ENCODE data around the gene MAFB. TPM values are rescaled to one million over a fixed set of nuclear protein-coding genes. Genes with fewer than 3 reads are reported as not detected.

The MAFB gene
- total and polyA plus RNA-seq, 4 donors: 9.7 to 12.9 (median 11.4) TPM

- no peaks in the 10 kb centered on the region for H3K36me3 ChIP-seq (ENCODE audit: control insufficient read depth in 4 of 4, insufficient read depth in 3 of 4, low read depth in 1 of 4, low read length in 3 of 4)
- peak overlapping the region; percentile 37 to 91 (median 77) for H3K4me3 ChIP-seq (ENCODE audit: low read depth in 1 of 3, low read length in 3 of 3)
- peak overlapping the region; percentile 65 to 73 for H3K27ac ChIP-seq (ENCODE audit: low read depth in 1 of 2, low read length in 2 of 2)
- WGBS: 16% methylated on average over 7 of the region's 7 CpGs
- H3K4me1 ChIP-seq (ENCODE audit: control insufficient read depth in 4 of 4, insufficient read depth in 4 of 4, low read length in 3 of 4): peaks cover 12 to 63% (median 41%) of the 10 kb centered on the region in 4 donors
- TF ChIP-seq HNF4A (conservative IDR thresholded peaks at IDR 0.05) (peak in 1 of 2 donors; percentile 46), TAF1 (conservative IDR thresholded peaks at IDR 0.05) (peak; percentile 83), CTCF (IDR thresholded peaks at IDR 0.05; ENCODE audit: low read depth, low read length, missing input control) (no peak), RXRA (IDR thresholded peaks at IDR 0.05) (peak; percentile 5 to 49), REST (IDR thresholded peaks at IDR 0.05) (peak; percentile 77), HNF4G (IDR thresholded peaks at IDR 0.05) (no peak), JUND (IDR thresholded peaks at IDR 0.05) (no peak), GABPA (IDR thresholded peaks at IDR 0.05 in 1 of 2, conservative IDR thresholded peaks at IDR 0.05 in 1 of 2) (no peak), ZBTB33 (IDR thresholded peaks at IDR 0.05) (no peak), YY1 (IDR thresholded peaks at IDR 0.05) (peak; percentile 24), RAD21 (IDR thresholded peaks at IDR 0.05) (peak; percentile 30 to 45)
- no peaks in the 10 kb centered on the region for H3K9me3 ChIP-seq (ENCODE audit: control insufficient read depth in 4 of 4, low read length in 3 of 4)
- DNase-seq (ENCODE audit: low spot score): no peak
- peak overlapping the region; percentile 79 to 96 for H3K9ac ChIP-seq (ENCODE audit: low read depth in 1 of 2, low read length in 2 of 2)
- H3K27me3 ChIP-seq (ENCODE audit: control insufficient read depth in 4 of 4, insufficient read depth in 4 of 4, low read length in 3 of 4): no peaks in the 10 kb centered on the region
Observed at GRCh38 chr20:40686434-40686882, 2.6 kb downstream of the MAFB start.

GRCh38 chr20:40685349-40685748, 3.7 kb downstream of the MAFB start:
- WGBS: 55% methylated on average over 4 of the region's 4 CpGs
- Histone ChIP-seq H3K9ac (ENCODE audit: low read depth in 1 of 2, low read length in 2 of 2) (peak overlapping the region in 1 of 2 donors; percentile 82), H3K4me1 (ENCODE audit: control insufficient read depth in 4 of 4, insufficient read depth in 4 of 4, low read length in 3 of 4) (peaks cover 12 to 60% (median 37%) of the 10 kb centered on the region in 4 donors), H3K36me3 (ENCODE audit: control insufficient read depth in 4 of 4, insufficient read depth in 3 of 4, low read depth in 1 of 4, low read length in 3 of 4) (no peaks in the 10 kb centered on the region), H3K4me3 (ENCODE audit: low read depth in 1 of 3, low read length in 3 of 3) (peak overlapping the region in 2 of 3 donors; percentile 12 to 91), H3K27me3 (ENCODE audit: control insufficient read depth in 4 of 4, insufficient read depth in 4 of 4, low read length in 3 of 4) (no peaks in the 10 kb centered on the region), H3K9me3 (ENCODE audit: control insufficient read depth in 4 of 4, low read length in 3 of 4) (no peaks in the 10 kb centered on the region), H3K27ac (ENCODE audit: low read depth in 1 of 2, low read length in 2 of 2) (peak overlapping the region; percentile 73 to 83)
- no peak for DNase-seq (ENCODE audit: low spot score)
- TF ChIP-seq REST (IDR thresholded peaks at IDR 0.05): no peak
- TF ChIP-seq ZBTB33 (IDR thresholded peaks at IDR 0.05): no peak
- TF ChIP-seq FOXA1 (IDR thresholded peaks at IDR 0.05): no peak
- no peak for TF ChIP-seq HNF4A (conservative IDR thresholded peaks at IDR 0.05)
- no peak for TF ChIP-seq RXRA (IDR thresholded peaks at IDR 0.05)
- TF ChIP-seq YY1 (IDR thresholded peaks at IDR 0.05): no peak
- no peak for TF ChIP-seq RAD21 (IDR thresholded peaks at IDR 0.05)
- no peak for TF ChIP-seq ATF3 (IDR thresholded peaks at IDR 0.05)
- no peak for TF ChIP-seq SP1 (IDR thresholded peaks at IDR 0.05)
- TF ChIP-seq TAF1 (conservative IDR thresholded peaks at IDR 0.05): no peak
- TF ChIP-seq GABPA (IDR thresholded peaks at IDR 0.05 in 1 of 2, conservative IDR thresholded peaks at IDR 0.05 in 1 of 2): no peak

Measured in liver (tissue), 9 donors.